GM12873 (cell line): ENCODE results near the gene IKZF2.

Experiments used
- CTCF ChIP-seq: IDR thresholded peaks from 2 replicates; pipeline ENCODE4 v1.5.1; 2012; ENCODE audit warnings: low read depth, mild to moderate bottlenecking, moderate library complexity, low read length, control low read depth; ENCODE audit not compliant: insufficient read depth; ENCODE audit errors: missing control alignments

IKZF2 gene

GRCh38 chr2:213007290-213007838, 144.0 kb downstream of the IKZF2 start:
- TF ChIP-seq CTCF, result no peak

- TF ChIP-seq CTCF, result no peak
Measured at GRCh38 chr2:213004197-213004821, 147.1 kb downstream of the IKZF2 start.

- no peak for TF ChIP-seq CTCF
Measured at GRCh38 chr2:213002383-213002782, 149.0 kb downstream of the IKZF2 start.

GRCh38 chr2:213001297-213001910, 150.0 kb downstream of the IKZF2 start:
- no peak for TF ChIP-seq CTCF

- TF ChIP-seq CTCF, result no peak
Measured at GRCh38 chr2:212998626-212999359, 152.6 kb downstream of the IKZF2 start.

- TF ChIP-seq CTCF, result no peak
Measured at GRCh38 chr2:212997526-212998020, 153.8 kb downstream of the IKZF2 start.

- TF ChIP-seq CTCF, result no peak
Measured at GRCh38 chr2:212995920-212996319, 155.5 kb downstream of the IKZF2 start.
